Kidney (tissue), 14 donors: ENCODE measurements around the gene AFF3. TPM values are rescaled to one million over a fixed set of nuclear protein-coding genes. Genes with fewer than 3 reads are reported as not detected.

Experiments
- DNase-seq, 5 donors: peaks; one replicate each; pipeline ENCODE4 v3.0.0-alpha.2; 2013 to 2020
- FAIRE-seq: peaks from 2 replicates; lab custom pipeline; 2012; peaks lifted over from hg19 to GRCh38; lab: Jason Lieb, UNC
- H3K27ac ChIP-seq, 2 donors: one replicate each; pipeline ENCODE4 v1.7.0; 2013; ENCODE audit warnings: low read depth in 2 of 2, low read length in 2 of 2, inconsistent platforms in 1 of 2
- H3K27me3 ChIP-seq: one replicate; pipeline ENCODE4 v1.7.1; 2013; ENCODE audit warnings: low read length, inconsistent platforms; ENCODE audit not compliant: control insufficient read depth, insufficient read depth
- H3K36me3 ChIP-seq, 3 donors: one replicate each; pipeline versions ENCODE4 v1.7.0 to v1.7.1; 2013; ENCODE audit warnings: low read length in 3 of 3, control low read depth in 1 of 3, inconsistent platforms in 1 of 3; ENCODE audit not compliant: insufficient read depth in 3 of 3, control insufficient read depth in 2 of 3
- H3K4me1 ChIP-seq, 3 donors: one replicate each; pipeline versions ENCODE4 v1.7.0 to v1.7.1; 2013; ENCODE audit warnings: low read length in 3 of 3, inconsistent platforms in 1 of 3, low read depth in 1 of 3; ENCODE audit not compliant: control insufficient read depth in 2 of 3, insufficient read depth in 2 of 3
- H3K4me3 ChIP-seq, 3 donors: one replicate each; pipeline versions ENCODE4 v1.7.0 to v1.8.1; 2013; ENCODE audit warnings: low read length in 3 of 3, control low read depth in 1 of 3, inconsistent platforms in 1 of 3
- H3K9ac ChIP-seq, 3 donors: one replicate each; pipeline versions ENCODE4 v1.7.0 to v1.7.1; 2013; ENCODE audit warnings: low read length in 3 of 3, control low read depth in 1 of 3, inconsistent platforms in 1 of 3
- H3K9me3 ChIP-seq, 3 donors: one replicate each; pipeline versions ENCODE4 v1.7.0 to v1.7.1; 2013; ENCODE audit warnings: low read length in 3 of 3, control low read depth in 1 of 3, inconsistent platforms in 1 of 3; ENCODE audit not compliant: control insufficient read depth in 2 of 3, insufficient read depth in 1 of 3
- intact Hi-C: fragments of 100-400 bp; cut with DNase I; formaldehyde crosslinking; loops from one replicate; pipeline ENCODE4 v1.11.1; 2022
- polyA plus RNA-seq: library from polyadenylated mRNA; stranded (reverse); fragments of 350-450 nt; fragmentation: Illumina TruSeq; extraction: RNeasy Lipid Tissue Mini Kit (QIAGEN cat#74804); gene quantifications from one replicate; pipeline ENCODE4 v1.2.3, GENCODE V29; 2014; ENCODE audit warnings: low read depth, low replicate concordance; ENCODE audit not compliant: insufficient read depth
- total RNA-seq: library from RNA; stranded (reverse); fragmentation: NEBNext Ultra II Directional; extraction: Animal tissue kit (Norgen Biotek cat#: 25700); gene quantifications from one replicate; pipeline ENCODE4 v1.2.1, GENCODE V29; 2021
- TF ChIP-seq, protein P1 (sequence below): IDR thresholded peaks from 3 replicates; pipeline ENCODE4 v1.5.1; 2012; ENCODE audit warnings: mild to moderate bottlenecking, moderate library complexity, borderline replicate concordance; ENCODE audit not compliant: insufficient read depth; ENCODE audit errors: extremely low read depth
- donor health status: control.
- donor health status: control.
- donor health status: control.
- donor health status: control.
- donor health status: control.
- donor health status: DM: yes; HTN: yes; CAD: no.
- donor health status: Normal renal cell carcinoma (clear cell type).

AFF3 gene
- total and polyA plus RNA-seq, 2 donors from 2014 or later: 0.65 to 11.0 TPM

DNA sequence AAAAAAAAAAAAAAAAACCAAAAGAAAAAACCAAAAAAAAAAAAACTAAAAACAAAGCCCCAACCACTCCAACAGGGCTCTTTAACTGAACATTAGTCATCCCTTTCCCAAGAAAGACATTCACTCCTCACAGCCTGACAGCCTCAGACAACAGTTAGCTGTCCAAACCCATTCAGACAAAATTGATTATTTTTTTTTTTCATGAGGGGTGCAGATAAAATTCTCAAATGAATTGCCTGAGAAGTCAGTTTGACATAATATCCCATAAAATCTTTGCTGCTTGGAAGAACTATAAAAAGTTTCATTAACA is 446.5 kb downstream of the AFF3 start:
- FAIRE-seq (no peak), DNase-seq (no peak)
- Histone ChIP-seq H3K9me3 (no peaks in the 10 kb centered on the region), H3K36me3 (no peaks in the 10 kb centered on the region), H3K27ac (no peak overlapping the region), H3K27me3 (no peaks in the 10 kb centered on the region), H3K4me3 (no peak overlapping the region), H3K4me1 (no peaks in the 10 kb centered on the region), H3K9ac (no peak overlapping the region)
- intact Hi-C loops: no loop called here
- TF ChIP-seq, protein P1, sequence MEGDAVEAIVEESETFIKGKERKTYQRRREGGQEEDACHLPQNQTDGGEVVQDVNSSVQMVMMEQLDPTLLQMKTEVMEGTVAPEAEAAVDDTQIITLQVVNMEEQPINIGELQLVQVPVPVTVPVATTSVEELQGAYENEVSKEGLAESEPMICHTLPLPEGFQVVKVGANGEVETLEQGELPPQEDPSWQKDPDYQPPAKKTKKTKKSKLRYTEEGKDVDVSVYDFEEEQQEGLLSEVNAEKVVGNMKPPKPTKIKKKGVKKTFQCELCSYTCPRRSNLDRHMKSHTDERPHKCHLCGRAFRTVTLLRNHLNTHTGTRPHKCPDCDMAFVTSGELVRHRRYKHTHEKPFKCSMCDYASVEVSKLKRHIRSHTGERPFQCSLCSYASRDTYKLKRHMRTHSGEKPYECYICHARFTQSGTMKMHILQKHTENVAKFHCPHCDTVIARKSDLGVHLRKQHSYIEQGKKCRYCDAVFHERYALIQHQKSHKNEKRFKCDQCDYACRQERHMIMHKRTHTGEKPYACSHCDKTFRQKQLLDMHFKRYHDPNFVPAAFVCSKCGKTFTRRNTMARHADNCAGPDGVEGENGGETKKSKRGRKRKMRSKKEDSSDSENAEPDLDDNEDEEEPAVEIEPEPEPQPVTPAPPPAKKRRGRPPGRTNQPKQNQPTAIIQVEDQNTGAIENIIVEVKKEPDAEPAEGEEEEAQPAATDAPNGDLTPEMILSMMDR: no peak

DNA sequence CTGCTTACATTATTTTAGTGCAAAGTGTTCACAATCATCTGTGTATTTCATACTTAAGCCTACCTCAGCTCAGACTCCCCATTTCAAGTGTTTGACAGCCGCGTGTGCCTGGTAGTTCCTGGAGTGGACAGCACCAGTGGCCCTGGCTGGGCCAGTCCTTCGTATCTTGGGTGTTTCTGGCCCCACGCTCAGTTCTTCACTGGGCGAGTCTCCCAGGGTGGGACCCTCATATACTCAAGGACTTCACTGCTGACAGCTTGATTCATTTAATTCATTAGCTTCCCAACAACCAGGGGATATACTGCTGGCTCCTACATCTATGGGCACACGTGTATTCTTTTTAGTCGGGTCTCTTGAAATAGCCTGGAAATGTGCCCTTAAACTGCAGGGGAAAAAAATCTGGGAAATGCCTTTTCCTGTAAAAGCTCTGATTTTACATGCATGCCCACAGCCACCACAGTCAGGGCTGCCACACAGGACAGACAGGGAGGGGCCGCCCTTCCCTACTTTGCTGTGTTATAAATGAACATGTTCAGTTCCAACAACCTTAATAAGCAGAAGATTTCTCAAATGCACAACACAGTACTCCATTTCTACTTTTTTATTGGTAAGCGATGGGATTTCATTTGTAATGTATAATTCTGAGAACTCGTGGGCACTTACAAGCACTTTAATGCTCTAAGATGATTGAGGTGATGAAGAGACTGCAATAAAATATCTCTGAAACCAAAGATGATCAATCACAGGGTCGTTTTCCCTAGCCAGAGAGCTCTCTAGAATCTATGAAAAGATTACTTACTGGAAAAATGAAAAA is 447.1 kb downstream of the AFF3 start:
- no peak overlapping the region for H3K9ac ChIP-seq
- TF ChIP-seq, protein P1: no peak
- H3K9me3 ChIP-seq: no peaks in the 10 kb centered on the region
- FAIRE-seq (no peak), DNase-seq (no peak)
- intact Hi-C loops: no loop called here
- no peak overlapping the region for H3K4me3 ChIP-seq
- no peak overlapping the region for H3K27ac ChIP-seq
- H3K36me3 ChIP-seq: no peaks in the 10 kb centered on the region
- H3K27me3 ChIP-seq: no peaks in the 10 kb centered on the region
- no peaks in the 10 kb centered on the region for H3K4me1 ChIP-seq

DNA sequence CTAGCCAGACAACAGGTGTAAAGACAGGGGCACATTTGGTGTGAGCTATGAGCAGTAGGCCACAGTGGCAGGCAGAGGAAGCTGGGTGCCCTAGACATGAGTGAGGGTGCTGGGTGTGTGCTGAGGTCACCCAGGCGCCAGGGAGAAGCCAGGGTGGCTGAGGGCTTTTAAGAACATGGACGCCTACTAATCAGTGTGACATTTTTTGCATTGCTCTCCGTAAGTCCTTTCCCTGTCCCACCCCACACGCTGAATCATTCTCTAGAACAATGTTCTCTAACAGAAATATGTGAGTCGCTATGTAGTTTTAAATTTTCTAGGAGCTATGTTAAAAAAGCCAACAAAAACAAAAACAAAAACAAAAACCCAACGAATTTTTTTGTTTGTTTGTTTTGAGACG is 448.1 kb downstream of the AFF3 start:
- H3K36me3 ChIP-seq: no peaks in the 10 kb centered on the region
- FAIRE-seq: no peak
- H3K4me1 ChIP-seq: no peaks in the 10 kb centered on the region
- DNase-seq: no peak
- intact Hi-C loops: no loop called here
- TF ChIP-seq, protein P1: no peak
- no peaks in the 10 kb centered on the region for H3K9me3 ChIP-seq
- H3K4me3 ChIP-seq: no peak overlapping the region
- H3K9ac ChIP-seq: no peak overlapping the region
- H3K27ac ChIP-seq: no peak overlapping the region
- no peaks in the 10 kb centered on the region for H3K27me3 ChIP-seq
